ENCODE measurements around the gene ZNF410. TPM values are rescaled to one million over a fixed set of nuclear protein-coding genes. Genes with fewer than 3 reads are reported as not detected.
A peak's percentile ranks its signal among the peaks of the same experiment; 100 is the strongest.

ZNF410 gene
- total RNA-seq, 1 donor from 2014 or later, result 39.0 TPM

- peaks cover 19% of the 10 kb centered on the region for H3K4me1 Mint-ChIP-seq (ENCODE audit: unreplicated experiment)
- no peaks in the 10 kb centered on the region for H3K27me3 Mint-ChIP-seq (ENCODE audit: unreplicated experiment)
- H3K36me3 Mint-ChIP-seq (ENCODE audit: low read depth, unreplicated experiment), result peaks cover 28% of the 10 kb centered on the region
Measured at GRCh38 chr14:73895939-73896338, 9.3 kb downstream of the ZNF410 start.

GRCh38 chr14:73896521-73896920, 9.9 kb downstream of the ZNF410 start:
- H3K9me3 Mint-ChIP-seq (ENCODE audit: unreplicated experiment), result no peaks in the 10 kb centered on the region
- H3K27ac Mint-ChIP-seq (ENCODE audit: unreplicated experiment), result peak overlapping the region; percentile 84
- no peaks in the 10 kb centered on the region for H3K27me3 Mint-ChIP-seq (ENCODE audit: unreplicated experiment)
- H3K36me3 Mint-ChIP-seq (ENCODE audit: low read depth, unreplicated experiment), result peaks cover 28% of the 10 kb centered on the region
- DNase-seq (ENCODE audit: low spot score), result no peak
- peaks cover 19% of the 10 kb centered on the region for H3K4me1 Mint-ChIP-seq (ENCODE audit: unreplicated experiment)
- H3K4me3 Mint-ChIP-seq (ENCODE audit: unreplicated experiment), result peak overlapping the region; percentile 48
- TF ChIP-seq CTCF (IDR thresholded peaks at IDR 0.05; ENCODE audit: unreplicated experiment), result no peak

More at GRCh38 chr14:73895939-73896338, 9.3 kb downstream of the ZNF410 start:
- Mint-ChIP-seq H3K4me3 (ENCODE audit: unreplicated experiment) (no peak overlapping the region), H3K27ac (ENCODE audit: unreplicated experiment) (peak overlapping the region; percentile 64), H3K9me3 (ENCODE audit: unreplicated experiment) (no peaks in the 10 kb centered on the region)
- no peak for DNase-seq (ENCODE audit: low spot score)
- no peak for TF ChIP-seq CTCF (IDR thresholded peaks at IDR 0.05; ENCODE audit: unreplicated experiment)

- TF ChIP-seq CTCF (IDR thresholded peaks at IDR 0.05; ENCODE audit: unreplicated experiment), result no peak
- DNase-seq (ENCODE audit: low spot score), result no peak
- Mint-ChIP-seq H3K4me1 (ENCODE audit: unreplicated experiment) (peaks cover under 1% of the 10 kb centered on the region), H3K36me3 (ENCODE audit: low read depth, unreplicated experiment) (peaks cover 20% of the 10 kb centered on the region), H3K9me3 (ENCODE audit: unreplicated experiment) (no peaks in the 10 kb centered on the region), H3K4me3 (ENCODE audit: unreplicated experiment) (no peak overlapping the region), H3K27ac (ENCODE audit: unreplicated experiment) (no peak overlapping the region), H3K27me3 (ENCODE audit: unreplicated experiment) (no peaks in the 10 kb centered on the region)
Measured at GRCh38 chr14:73903028-73903427, 16.4 kb downstream of the ZNF410 start.

GRCh38 chr14:73909681-73910080, 23.0 kb downstream of the ZNF410 start:
- Mint-ChIP-seq H3K9me3 (ENCODE audit: unreplicated experiment) (no peaks in the 10 kb centered on the region), H3K27ac (ENCODE audit: unreplicated experiment) (no peak overlapping the region), H3K4me3 (ENCODE audit: unreplicated experiment) (peak overlapping the region; percentile 26), H3K36me3 (ENCODE audit: low read depth, unreplicated experiment) (peaks cover 58% of the 10 kb centered on the region), H3K27me3 (ENCODE audit: unreplicated experiment) (no peaks in the 10 kb centered on the region), H3K4me1 (ENCODE audit: unreplicated experiment) (no peaks in the 10 kb centered on the region)
- no peak for TF ChIP-seq CTCF (IDR thresholded peaks at IDR 0.05; ENCODE audit: unreplicated experiment)
- no peak for DNase-seq (ENCODE audit: low spot score)

- H3K27me3 Mint-ChIP-seq (ENCODE audit: unreplicated experiment), result no peaks in the 10 kb centered on the region
- H3K36me3 Mint-ChIP-seq (ENCODE audit: low read depth, unreplicated experiment), result peaks cover 47% of the 10 kb centered on the region
- no peaks in the 10 kb centered on the region for H3K4me1 Mint-ChIP-seq (ENCODE audit: unreplicated experiment)
- H3K27ac Mint-ChIP-seq (ENCODE audit: unreplicated experiment), result no peak overlapping the region
- H3K4me3 Mint-ChIP-seq (ENCODE audit: unreplicated experiment), result no peak overlapping the region
- no peaks in the 10 kb centered on the region for H3K9me3 Mint-ChIP-seq (ENCODE audit: unreplicated experiment)
- no peak for DNase-seq (ENCODE audit: low spot score)
- no peak for TF ChIP-seq CTCF (IDR thresholded peaks at IDR 0.05; ENCODE audit: unreplicated experiment)
Measured at GRCh38 chr14:73913256-73913655, 26.6 kb downstream of the ZNF410 start.
